ENCODE data around the gene DDR2.

- TF ChIP-seq POLR2A (IDR thresholded peaks at IDR 0.05; ENCODE audit: low read length) (no peak), GATA1 (IDR thresholded peaks at IDR 0.05; ENCODE audit: low read depth, low read length) (no peak)
These were observed 595 bp upstream of the DDR2 start for GRCh38 chr1:162631546-162632191.

All from erythroblast (primary cell).